ENCODE results near the gene TOMM7.
"Not testable (repeated sequence)": the region's sequence is repeated elsewhere in the genome, so short reads cannot be mapped to it uniquely, and the experiment has no call there.

Gene TOMM7

DNA sequence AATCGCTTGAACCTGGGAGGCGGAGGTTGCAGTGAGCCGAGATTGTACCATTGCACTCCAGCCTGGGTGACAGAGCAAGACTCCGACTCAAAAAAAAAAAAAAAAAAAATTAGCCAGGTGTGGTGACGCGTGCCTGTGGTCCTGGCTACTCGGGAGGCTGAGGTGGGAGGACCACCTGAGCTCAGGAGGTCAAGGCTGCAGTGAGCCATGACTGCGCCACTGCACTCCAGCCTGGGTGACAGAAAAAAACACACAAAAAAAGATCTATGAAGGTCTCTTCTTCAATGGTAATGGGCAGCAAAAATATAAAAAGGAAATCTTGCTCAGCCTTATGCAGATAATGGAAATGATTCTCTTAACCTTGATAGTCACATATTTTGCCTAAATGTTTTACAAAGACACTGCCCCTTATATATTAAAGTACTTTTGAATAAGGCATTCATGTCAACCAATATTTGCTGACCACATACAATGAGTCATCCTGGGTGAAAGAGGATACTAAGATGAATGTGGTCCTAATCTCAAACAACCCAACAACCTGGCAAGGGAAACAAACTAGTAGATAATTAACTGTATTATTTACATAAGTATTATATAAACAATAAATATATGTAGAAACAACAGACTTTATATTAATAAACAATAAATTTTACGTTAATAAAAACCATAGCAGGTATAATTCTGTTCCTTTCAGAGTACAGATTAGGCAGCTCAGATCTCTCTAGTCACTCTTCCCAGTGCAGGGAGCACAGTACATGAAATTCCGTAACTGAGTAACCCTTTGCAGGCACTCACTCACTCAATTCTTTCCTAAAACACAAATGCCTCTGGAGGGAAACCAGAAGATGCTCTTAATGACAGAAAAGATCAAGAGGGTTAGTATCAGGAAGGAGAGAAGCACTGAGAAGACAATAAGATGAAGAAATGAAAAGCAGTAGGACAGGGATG is 8.1 kb downstream of the TOMM7 start:
- no peak for DNase-seq

DNA sequence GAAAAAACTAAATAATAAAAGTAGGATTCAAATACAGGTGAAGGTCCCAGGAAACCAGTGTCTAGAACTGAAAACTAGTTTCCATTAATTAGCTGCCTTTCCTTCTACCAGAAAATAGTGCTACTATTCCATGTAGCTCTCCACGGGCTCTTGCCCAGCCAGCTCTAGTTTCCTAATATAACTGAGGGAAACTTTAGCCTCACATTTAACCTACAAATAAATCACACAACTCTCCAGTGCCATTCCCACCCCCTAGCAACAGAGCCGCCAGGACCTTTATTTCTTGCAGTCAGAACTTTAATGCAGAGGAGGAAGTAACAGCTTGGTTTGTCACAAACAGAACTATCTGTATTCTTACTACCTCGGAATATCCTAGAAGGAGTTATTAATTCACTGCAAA is 10.3 kb downstream of the TOMM7 start:
- DNase-seq: no peak

DNA sequence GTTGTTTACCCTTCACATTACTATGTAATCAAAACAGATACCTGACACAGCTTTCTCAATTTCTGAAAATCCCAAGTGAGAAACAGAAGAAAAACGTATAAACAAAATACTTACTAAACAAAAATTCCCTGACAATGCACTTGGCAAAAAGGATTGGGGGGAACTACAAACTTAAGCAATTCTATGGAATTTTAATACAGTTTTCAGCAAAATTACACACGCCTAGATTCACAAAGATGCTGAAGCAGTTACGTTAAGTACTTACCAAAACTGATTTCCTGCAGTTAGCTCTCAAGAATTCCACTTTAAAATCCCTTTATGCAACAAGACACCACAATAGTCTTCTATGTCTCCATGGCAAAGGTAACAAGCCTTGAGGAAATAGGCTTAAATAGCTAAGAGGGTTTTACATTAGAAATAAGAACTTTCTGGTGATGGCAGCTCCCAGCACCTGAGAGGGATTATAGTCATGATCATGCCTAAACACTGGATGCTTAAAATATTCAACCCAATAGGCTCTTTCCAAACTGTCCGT is 10.8 kb downstream of the TOMM7 start:
- DNase-seq: no peak

DNA sequence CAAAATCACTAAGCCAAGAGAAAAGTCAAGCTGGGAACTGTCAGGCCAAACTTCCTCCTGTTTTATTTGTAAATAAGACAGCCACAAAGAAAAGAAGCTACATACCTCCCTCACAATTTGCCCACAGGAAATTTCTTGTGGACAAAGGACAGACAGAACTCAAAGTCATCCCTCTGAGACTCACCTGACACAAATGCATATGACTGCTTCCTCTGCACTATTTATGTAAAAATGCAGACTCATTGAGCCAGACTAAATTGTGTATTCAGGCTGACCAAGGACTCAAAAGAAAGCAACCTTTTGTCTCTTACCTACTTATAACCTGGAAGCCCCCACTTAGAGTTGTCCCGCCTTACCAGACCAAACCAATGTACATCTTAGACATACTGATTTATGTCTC is 11.8 kb downstream of the TOMM7 start:
- DNase-seq: no peak

DNA sequence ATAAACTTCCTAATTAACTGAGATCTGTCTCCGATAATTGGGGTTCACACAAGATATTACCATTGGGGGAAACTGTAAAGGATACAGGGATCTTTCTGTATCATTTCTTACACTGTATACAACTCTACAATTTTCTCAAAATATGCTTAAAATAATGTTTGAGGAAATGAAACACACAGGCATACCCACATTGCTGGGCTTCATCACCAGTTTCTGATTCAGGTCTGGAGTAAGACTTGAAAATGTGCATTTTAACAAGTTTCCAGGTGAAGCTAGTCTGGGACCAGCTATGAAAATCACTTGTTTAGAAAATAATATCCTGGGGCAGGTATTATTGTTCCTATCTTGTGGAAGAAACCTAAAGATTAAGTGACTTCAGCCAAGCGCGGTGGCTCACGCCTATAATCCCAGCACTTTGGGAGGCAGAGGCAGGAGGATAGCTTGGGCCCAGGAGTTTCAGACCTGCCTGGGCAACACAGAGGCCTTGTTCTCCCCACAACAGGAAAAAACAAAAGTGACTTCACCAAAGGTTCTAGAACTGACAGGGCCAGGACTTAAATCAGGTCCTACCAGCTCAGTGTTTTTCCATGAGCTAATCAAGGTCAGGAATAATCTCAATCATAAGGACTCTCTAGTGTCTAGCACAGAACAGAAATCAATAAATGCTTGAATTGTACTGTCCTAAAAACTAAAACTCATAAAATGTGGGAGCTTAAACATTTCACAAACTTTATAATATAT is 12.6 kb downstream of the TOMM7 start:
- DNase-seq: no peak

DNA sequence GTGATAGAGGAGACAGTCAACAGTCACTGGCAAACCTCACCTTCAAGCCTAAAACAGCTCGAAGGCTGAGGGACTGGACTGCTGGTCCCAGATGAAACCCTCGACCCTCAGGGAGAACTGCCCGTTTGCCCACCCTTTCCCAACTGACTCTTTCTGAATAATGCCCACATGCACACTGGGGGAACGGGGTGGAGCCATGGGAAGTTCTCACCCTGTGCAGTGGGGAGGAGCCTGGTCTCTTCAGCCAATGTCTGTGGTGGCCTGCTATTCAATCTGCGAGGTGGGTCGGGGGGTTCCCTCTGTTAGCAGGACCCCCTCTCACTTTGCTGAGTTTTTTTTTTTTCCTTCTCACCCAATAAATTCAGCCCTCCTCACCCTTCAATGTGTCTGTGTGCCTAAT is 14.5 kb downstream of the TOMM7 start:
- DNase-seq: no peak

DNA sequence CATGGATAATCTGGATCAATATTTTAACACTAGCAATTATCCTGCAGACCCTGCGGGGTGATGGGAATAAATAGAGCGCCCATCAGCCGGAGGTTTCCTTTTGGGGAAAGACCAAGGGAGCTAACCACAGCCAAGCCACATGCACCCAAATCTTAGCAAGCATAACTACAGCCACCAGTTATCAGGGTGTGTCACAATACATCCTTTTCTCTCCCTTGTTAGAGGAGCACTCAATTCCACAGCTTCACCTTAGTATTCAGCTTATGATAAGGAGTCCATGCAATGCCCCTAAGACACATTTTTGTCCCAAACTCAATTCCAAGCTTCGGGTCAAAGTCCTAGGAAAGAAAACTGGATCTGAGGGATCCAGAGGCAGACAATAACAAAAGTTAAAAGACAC is 15.9 kb downstream of the TOMM7 start:
- DNase-seq: no peak

DNA sequence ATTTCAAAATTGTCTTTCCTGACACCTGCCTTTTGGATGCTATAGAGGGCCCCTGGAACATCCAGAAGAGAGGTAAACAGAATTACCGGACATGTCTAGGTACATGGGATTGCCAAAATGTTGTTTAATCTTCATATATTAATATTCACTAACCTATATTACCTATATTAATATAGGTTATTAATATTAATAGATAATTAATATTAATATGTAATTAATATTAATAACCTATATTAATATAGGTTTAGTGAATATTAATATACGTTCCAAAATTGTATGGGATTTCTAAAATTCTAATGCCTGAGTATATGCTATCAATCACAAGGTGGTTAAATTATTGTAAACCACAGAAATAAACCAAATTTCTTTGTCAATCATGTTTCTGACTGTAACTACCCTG is 17.4 kb downstream of the TOMM7 start:
- no peak for DNase-seq

DNA sequence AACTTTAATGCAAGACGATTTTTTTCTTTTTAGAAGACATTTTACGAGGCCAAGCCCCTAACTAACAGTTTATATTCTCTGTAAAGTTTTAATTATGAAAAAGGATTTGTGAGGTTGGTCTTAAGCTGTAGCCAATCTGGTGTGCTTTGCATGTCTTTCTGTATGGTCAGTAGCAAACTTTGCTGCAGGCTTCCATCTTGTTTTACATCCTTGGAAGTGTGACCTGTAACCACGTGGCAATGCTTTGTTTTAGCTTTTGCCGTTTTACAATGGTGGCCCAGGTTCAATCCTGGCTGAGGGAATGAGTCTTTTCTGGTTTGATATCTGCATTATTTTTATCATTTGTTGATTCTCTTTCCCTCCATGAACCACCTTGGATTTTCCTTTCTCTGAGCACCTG is 19.8 kb downstream of the TOMM7 start:
- DNase-seq: not testable (repeated sequence)

DNA sequence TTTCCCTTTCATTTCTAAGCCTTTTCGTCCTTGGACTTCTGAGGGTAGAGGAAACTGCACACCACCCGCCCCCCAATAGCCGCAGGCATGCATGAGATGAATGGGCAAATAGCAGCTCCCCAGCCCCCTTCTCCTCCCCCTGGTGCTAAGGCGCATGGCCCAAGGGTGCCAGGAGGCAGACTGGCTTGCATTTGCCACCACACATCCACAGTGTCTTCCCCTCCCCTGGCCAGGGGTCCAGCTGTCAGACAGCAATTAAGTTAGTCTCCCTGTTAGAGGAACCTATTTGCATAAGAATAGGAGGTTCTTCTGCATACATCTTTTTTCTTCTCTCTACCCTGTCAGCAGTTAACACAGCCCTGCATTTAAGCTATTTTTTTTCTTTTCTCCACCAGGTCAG is 20.2 kb downstream of the TOMM7 start:
- DNase-seq: no peak

DNA sequence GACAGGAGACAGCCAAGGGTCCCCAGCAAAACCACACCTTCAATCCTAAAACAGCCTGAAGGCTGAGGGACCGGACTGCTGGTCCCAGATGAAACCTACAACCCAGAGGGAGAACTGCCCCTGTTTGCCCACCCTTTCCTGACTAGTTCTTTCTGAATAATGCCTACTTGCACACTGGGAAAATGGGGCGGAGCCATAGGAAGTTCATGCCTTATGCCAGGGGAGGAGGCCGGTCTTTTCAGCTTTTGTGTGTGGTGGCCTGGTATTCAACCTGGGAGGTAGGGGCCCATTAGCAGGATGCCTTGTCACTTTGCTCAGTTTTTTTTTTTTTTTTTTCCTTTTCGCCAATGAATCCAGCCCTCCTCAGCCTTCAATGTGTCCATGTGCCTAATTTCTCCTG is 20.7 kb downstream of the TOMM7 start:
- DNase-seq: no peak

DNA sequence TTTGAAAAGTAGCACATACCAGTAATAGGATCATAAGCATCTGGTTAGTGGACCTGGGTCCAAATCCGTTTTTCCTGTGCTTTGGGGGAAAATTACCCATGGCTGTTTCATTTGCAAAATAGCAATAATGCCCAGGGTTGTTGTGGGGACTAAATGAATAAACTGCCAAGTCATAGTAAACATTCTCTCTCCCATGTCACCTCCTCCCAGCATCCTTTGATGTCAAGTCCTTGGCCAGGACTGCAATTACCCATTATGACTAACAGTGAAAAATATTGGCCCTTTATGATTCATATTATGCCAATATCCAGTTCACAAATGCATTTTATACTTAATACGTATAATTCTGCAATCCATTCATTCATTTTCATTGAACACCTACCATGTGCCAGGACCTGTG is 23.0 kb downstream of the TOMM7 start:
- no peak for DNase-seq

DNA sequence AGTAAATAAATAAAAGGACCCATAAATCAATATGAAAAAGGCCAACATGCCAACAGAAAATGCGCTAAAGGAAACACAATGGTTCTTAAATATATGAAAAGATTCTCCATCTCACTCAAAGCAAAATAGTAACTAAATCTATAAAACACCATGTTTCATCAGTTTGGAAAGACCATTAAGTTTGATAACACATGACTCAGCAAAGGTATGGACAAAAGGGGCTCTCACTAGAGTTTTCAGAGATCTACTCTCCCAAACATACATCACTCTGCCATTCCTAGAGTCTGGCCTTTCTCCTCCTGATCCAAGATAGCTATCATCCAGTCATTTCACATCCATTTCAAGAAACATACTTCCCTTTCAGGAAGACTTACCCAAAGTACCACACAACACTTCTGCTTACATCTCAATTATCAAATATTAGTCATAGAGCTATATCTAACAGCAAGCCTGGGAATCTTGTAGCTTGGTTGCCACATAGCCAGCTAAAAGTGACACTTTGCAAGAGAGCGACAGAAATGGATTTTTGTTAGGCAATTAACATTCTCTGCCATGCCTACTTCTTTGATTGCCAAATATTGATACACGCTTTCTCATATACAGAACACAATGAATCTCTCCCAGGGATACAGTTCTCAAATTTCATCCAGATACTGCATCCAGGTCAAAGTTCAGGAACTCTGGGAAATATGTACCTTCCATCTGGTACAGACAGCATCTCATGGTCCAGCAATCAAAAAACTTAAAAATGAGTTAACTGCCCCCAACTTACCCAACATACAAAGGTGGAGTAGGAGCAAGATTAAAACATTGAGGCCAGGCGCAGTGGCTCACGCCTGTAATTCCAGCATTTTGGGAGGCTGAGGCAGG is 28.8 kb downstream of the TOMM7 start:
- DNase-seq: no peak

DNA sequence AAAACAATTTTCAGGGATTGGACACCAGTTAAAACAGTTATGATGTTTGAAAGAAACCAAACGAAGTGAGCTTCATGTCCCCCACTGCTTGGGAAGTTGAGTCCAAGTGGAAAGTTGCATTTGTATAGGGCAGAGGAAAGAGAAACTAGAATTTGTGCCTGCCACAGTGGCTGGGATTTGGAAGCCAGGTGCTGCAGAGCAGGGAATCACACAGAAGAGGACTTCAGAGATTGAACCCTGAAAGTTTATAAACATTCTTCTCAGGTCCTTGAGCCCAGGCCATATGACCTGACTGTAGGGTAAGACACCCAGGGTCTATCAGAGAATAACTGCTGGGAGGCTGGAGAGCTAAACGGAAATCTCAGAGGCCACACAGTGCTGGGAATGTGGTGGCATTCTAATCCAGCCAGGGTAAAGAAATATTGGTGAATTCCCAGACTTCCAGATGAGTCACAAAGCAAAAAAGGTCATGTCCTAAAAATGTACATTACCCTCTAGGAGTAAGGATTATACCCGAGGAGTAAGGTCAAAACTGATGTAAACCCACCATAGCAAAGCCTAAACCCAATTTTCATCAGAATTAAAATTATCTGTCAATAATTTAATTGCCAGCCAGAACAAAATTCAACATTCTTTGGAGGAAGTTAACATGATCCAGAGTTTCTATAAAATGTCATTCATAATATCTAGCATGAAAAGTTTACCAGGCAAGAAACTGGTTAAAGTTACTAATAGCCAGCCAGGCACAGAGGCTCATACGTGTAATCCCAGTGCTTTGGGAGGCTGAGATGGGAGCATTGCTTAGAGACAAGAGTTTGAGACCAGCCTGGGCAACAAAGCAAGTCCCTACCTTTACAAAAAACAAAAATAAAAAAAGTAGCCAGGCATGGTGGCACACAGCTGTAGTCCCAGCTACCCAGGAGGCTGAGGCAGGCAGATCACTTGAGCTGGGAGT is 31.2 kb downstream of the TOMM7 start:
- DNase-seq: no peak

DNA sequence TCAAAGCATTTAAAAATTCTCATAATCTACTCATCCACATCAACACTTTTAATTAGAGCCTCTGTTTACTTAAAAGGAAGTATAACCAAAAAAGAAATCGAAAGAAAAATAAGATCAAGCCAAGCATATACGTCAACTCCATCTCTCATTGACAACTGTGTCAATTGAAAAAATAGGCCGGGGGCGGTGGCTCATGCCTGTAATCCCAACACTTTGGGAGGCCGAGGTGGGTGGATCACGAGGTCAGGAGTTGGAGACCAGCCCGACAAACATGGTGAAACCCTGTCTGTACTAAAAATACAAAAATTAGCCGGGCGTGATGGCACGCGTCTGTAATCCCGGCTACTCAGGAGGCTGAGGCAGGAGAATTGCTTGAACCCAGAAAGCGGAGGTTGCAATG is 32.0 kb downstream of the TOMM7 start:
- not testable (repeated sequence) for DNase-seq

DNA sequence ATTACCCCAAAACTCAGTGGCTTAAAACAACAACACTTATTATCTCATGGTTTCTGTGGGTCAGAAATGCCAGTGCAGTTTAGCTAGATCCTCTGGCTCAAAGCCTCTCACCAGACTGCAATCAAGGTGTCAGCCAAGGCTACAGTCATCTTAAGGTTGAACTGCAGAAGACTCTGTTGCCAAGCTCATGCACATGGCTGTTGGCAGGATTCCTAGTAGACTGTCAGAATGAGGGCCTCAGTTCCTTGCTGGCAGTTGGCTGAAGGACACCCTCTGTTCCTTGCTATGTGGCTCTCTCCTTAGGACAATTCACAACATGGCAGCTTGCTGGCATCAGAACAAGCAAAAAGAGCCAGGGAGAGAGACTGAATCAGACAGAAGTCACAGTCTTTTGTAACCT is 34.7 kb downstream of the TOMM7 start:
- no peak for DNase-seq

DNA sequence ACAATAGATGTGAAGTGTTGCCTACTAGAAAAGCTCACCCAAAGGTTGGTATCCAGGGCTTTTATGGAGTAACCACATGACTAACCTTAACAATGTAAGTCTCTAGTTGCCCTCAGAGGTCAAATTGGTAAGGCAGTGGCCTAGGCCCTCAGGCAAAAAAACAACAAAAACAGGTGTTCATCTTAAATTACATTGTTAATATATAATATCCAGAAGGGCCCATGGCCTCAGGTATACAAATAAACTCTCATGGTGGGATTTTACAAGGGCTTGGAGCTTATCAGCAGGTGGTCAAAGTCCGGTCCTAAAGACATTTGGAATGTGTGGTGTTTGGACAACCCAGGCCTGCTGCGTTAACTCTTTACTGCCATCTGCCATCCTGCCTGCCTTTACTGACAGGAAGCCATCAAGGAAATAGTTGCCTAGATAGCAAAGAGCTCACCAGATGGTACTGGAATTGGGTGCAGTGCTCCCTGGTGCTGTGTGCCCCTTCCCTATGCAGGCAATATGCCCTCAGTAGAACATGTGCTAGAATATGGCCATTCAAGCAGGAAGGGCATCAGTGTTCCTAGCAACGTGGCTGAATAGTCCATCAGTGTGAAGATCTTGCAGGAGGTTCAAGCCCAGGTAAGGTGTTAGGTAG is 36.2 kb downstream of the TOMM7 start:
- no peak for DNase-seq

DNA sequence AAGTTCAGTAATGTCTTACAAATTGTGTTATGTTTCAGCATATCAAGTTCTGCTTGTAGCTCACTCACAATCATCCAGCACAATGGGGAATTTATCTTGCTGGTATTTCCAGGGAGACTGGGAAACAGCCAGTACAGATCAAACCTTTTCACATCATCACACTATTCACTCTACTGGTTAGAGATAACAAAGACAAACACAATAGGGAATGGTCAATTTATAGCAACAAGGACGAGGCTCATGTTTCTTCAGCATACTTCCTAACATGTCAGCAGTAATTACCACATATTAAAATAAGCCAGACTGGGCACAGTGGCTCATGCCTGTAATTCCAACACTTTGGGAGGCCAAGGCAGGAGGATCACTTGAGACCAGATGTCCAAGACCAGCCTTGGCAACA is 38.3 kb downstream of the TOMM7 start:
- DNase-seq: no peak

DNA sequence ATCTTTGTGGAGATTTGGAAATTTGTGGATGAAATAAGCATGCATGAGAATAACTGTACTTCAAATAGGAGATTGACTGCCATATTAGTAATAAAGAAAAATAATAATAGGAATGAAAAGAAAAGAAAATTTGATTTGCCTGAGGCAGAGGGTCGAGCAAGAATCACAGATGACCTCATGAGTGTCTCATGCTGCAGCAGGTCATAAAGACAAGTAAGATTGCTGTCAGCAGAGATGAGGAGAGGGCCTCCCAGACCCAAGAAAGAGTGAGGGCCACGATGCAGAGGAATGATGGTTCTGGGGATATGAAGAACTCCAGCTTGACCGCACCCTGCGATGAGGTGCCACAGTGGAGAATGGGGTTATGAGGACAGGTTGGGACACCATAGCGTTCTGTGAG is 39.2 kb downstream of the TOMM7 start:
- DNase-seq: no peak

DNA sequence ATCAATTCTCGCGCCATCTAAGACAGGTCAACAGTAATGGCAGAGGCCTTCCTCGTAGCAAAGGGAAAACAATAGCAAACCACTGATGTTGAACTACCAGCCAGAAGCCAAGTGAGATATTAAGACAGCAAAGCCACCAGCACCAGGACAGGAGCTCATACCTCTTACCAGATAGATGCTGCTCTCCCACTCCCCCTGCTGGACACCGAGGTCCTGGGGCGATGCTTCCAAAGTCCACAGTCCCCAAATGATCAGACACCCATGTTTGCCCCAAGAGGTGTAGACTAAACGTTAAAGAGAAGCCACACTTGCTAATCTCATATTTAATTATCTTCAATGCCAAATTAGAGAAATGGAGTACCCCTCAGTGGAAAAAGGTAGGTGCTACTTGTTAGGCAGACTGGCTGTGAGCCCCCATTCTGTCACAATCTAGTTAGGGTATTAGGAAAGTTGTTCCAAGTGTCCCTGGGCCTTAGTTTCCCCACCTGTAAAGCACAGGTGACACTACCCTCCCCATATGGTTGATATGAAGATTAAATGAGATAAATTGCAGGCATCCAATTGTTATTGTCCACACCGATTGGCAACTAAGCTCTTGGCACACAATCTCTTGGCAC is 39.9 kb downstream of the TOMM7 start:
- peak; percentile 46 for DNase-seq

DNA sequence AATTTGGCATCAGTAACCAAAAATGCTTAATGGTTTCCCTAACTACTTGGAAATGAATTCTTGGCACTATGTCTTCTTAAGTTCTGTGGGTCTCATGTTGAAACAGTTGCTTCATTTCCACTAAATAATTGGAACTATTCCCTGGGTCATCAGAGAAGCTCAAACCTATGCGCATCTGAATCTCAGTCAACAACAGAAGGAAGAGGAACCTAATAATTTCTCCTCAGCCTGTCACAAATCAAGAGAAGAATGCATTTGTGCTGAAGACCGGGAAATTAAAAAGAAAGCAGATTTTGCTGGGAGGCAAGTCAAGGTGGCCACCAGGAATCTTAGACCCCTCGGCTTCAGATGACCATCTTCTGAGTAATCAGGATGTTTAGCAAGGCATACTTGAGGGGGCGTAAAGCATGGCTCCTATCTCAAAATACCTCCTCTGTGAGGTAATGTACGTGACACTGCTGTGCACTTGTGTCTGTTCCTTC is 41.4 kb downstream of the TOMM7 start:
- no peak for DNase-seq
